ENCODE data around the gene VTA1.
"Not testable (repeated sequence)": the region's sequence is repeated elsewhere in the genome, so short reads cannot be mapped to it uniquely, and the experiment has no call there.

VTA1 gene

GRCh38 chr6:142185641-142186040 lies 38.6 kb downstream of the VTA1 start:
- TF ChIP-seq CTCF (IDR thresholded peaks at IDR 0.05; ENCODE audit: extremely low read depth, missing control alignments), result no peak
- no peak for DNase-seq (ENCODE audit: low spot score)

DNA sequence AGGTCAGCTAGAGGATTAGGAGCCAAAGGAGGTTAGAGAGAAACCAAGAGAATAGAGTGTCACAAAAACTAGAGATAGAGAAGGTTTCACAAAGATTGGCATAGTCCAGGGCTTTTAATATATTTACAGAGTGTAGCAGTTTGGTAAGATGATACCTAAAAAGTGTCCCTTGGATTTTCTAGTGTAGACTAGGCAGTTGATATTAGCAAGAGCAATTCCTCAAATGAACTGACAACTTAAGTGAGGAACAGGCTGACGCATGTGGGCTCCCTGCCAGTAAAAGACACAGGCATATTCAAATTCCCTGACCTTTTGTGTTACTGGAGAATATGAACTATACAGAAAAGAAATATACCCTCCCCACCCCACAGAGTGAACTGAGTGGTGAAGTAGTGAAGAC lies 40.1 kb downstream of the VTA1 start:
- no peak for DNase-seq (ENCODE audit: low spot score)
- TF ChIP-seq CTCF (IDR thresholded peaks at IDR 0.05; ENCODE audit: extremely low read depth, missing control alignments), result no peak

GRCh38 chr6:142188341-142188740 lies 41.3 kb downstream of the VTA1 start:
- not testable (repeated sequence) for DNase-seq (ENCODE audit: low spot score)

GRCh38 chr6:142189057-142189456 lies 42.0 kb downstream of the VTA1 start:
- DNase-seq (ENCODE audit: low spot score), result no peak
- TF ChIP-seq CTCF (IDR thresholded peaks at IDR 0.05; ENCODE audit: extremely low read depth, missing control alignments), result no peak

GRCh38 chr6:142192343-142192742 lies 45.3 kb downstream of the VTA1 start:
- no peak for DNase-seq (ENCODE audit: low spot score)
- no peak for TF ChIP-seq CTCF (IDR thresholded peaks at IDR 0.05; ENCODE audit: extremely low read depth, missing control alignments)

DNA sequence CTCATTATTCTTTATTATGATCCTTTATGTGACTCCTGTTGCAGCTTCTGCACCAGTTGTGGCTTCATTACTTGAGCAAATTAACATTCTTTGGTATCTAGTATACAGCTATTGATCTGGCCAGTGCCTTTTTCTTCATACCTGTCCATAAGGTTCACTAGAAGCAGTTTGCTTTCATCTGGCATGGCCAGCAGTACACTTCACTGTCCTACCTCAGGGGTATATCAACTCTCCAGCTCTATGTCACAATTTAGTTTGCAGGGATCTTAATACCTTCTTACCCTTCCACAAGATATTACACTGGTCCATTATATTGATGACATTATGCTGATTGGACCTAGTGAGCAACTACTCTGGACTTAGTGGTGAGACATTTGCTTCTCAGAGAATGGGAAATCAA lies 46.6 kb downstream of the VTA1 start:
- TF ChIP-seq CTCF (IDR thresholded peaks at IDR 0.05; ENCODE audit: extremely low read depth, missing control alignments), result no peak

GRCh38 chr6:142195862-142196541 lies 48.9 kb downstream of the VTA1 start:
- TF ChIP-seq CTCF (IDR thresholded peaks at IDR 0.05; ENCODE audit: extremely low read depth, missing control alignments), result no peak
- no peak for DNase-seq (ENCODE audit: low spot score)

More for the DNA sequence above, 46.6 kb downstream of the VTA1 start:
- no peak for DNase-seq (ENCODE audit: low spot score)

Measured in GM20000 (cell line).